AG09319 (cell line): ENCODE measurements around the gene ARPC2.
"Not testable (repeated sequence)": the region's sequence is repeated elsewhere in the genome, so short reads cannot be mapped to it uniquely, and the experiment has no call there.

ENCODE experiments used
- DNase-seq: peaks from one replicate; pipeline ENCODE4 v3.0.0-alpha.2; 2010; ENCODE audit warnings: low read depth; ENCODE audit errors: extremely low read depth
- TF ChIP-seq, protein P1 (sequence below): IDR thresholded peaks from 2 replicates; pipeline ENCODE4 v1.5.1; 2011; ENCODE audit warnings: low read depth, mild to moderate bottlenecking, inconsistent platforms, low read length, moderate library complexity

The ARPC2 gene

GRCh38 chr2:218271865-218272530 is 55.0 kb downstream of the ARPC2 start:
- DNase-seq = no peak
- TF ChIP-seq, protein P1, sequence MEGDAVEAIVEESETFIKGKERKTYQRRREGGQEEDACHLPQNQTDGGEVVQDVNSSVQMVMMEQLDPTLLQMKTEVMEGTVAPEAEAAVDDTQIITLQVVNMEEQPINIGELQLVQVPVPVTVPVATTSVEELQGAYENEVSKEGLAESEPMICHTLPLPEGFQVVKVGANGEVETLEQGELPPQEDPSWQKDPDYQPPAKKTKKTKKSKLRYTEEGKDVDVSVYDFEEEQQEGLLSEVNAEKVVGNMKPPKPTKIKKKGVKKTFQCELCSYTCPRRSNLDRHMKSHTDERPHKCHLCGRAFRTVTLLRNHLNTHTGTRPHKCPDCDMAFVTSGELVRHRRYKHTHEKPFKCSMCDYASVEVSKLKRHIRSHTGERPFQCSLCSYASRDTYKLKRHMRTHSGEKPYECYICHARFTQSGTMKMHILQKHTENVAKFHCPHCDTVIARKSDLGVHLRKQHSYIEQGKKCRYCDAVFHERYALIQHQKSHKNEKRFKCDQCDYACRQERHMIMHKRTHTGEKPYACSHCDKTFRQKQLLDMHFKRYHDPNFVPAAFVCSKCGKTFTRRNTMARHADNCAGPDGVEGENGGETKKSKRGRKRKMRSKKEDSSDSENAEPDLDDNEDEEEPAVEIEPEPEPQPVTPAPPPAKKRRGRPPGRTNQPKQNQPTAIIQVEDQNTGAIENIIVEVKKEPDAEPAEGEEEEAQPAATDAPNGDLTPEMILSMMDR = no peak

DNA sequence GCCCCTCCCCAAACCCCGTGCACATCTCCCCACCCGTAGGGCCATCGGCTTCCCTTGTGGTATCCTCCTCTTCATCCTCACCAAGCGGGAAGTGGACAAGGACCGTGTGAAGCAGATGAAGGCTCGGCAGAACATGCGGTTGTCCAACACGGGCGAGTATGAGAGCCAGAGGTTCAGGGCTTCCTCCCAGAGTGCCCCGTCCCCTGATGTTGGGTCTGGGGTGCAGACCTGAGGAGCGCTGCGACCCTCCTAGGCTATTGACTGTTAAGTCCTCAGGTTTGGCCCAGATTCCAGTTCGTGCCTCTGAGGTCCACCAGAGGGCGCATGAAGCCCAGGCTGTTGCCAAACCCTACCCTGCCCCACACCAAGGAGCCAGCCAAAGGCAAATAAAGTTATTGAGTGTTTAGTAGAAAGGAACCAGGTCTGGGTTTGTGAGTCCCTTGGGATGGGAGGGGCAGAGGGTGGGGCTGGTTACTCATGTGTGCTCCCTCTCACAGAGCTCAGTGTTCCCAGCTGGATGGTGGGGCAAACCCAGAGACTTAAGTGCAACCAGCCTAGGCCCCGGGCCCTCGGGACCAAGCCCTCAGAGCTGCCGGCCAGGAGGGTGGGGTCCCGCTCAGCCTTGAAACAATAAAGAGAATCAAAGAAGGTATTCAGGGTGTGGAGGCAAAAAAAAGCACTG is 55.7 kb downstream of the ARPC2 start:
- DNase-seq = peak; percentile 87
- TF ChIP-seq, protein P1 = peak; percentile 93

GRCh38 chr2:218273214-218273907 is 56.4 kb downstream of the ARPC2 start:
- DNase-seq = not testable (repeated sequence)

- TF ChIP-seq, protein P1 = no peak
- no peak for DNase-seq
These were observed 56.9 kb downstream of the ARPC2 start for GRCh38 chr2:218273908-218274249.

GRCh38 chr2:218274586-218274985 is 57.6 kb downstream of the ARPC2 start:
- TF ChIP-seq, protein P1 = no peak
- DNase-seq = no peak

GRCh38 chr2:218275371-218276072 is 58.5 kb downstream of the ARPC2 start:
- TF ChIP-seq, protein P1 = no peak
- DNase-seq = no peak

GRCh38 chr2:218276986-218277755 is 60.2 kb downstream of the ARPC2 start:
- TF ChIP-seq, protein P1 = no peak
- DNase-seq = no peak
